Measurements from ENCODE around the gene ZMYM4.

- TF ChIP-seq CTCF (IDR thresholded peaks at IDR 0.05) (no peak), POLR2A (IDR thresholded peaks at IDR 0.05) (no peak), POLR2AphosphoS5 (IDR thresholded peaks at IDR 0.05) (no peak)
Observed at GRCh38 chr1:35284852-35285251, 16.3 kb downstream of the ZMYM4 start.

Data from breast epithelium (tissue), 3 donors.